ENCODE measurements around the gene NFKBIA. TPM values are rescaled to one million over a fixed set of nuclear protein-coding genes. Genes with fewer than 3 reads are reported as not detected.
A peak's percentile ranks its signal among the peaks of the same experiment; 100 is the strongest.
"Not testable (repeated sequence)": the region's sequence is repeated elsewhere in the genome, so short reads cannot be mapped to it uniquely, and the experiment has no call there.

NFKBIA gene
- total and polyA plus RNA-seq, 2 donors (not counting 1 experiment from before 2014, with no cell fraction given), result 17.7 to 67.9 TPM

GRCh38 chr14:35355981-35356841 lies 48.3 kb downstream of the NFKBIA start:
- TF ChIP-seq EZH2 (IDR thresholded peaks at IDR 0.05; ENCODE audit: low read length, missing control alignments), result no peak
- Histone ChIP-seq H2AFZ (ENCODE audit: low read length) (no peak overlapping the region), H3K4me1 (ENCODE audit: control insufficient read depth, extremely low read depth, insufficient read depth, low read length) (no peaks in the 10 kb centered on the region), H3K27me3 (ENCODE audit: control insufficient read depth, insufficient read depth, low read length) (no peaks in the 10 kb centered on the region), H3K9ac (ENCODE audit: insufficient read depth, low read length) (no peak overlapping the region), H3K27ac (ENCODE audit: insufficient read depth, low read length) (no peak overlapping the region), H3K79me2 (ENCODE audit: control insufficient read depth, insufficient read depth, low read length) (no peaks in the 10 kb centered on the region), H3K4me2 (ENCODE audit: extremely low read depth, insufficient read depth, low read length) (no peak overlapping the region), H3K9me3 (ENCODE audit: control insufficient read depth, insufficient read depth, low read depth, low read length) (no peaks in the 10 kb centered on the region), H4K20me1 (ENCODE audit: control insufficient read depth, extremely low read depth, insufficient read depth, low read length) (no peaks in the 10 kb centered on the region), H3K36me3 (ENCODE audit: control insufficient read depth, insufficient read depth, low read length) (no peaks in the 10 kb centered on the region), H3K4me3 (replicated peaks in 1 of 4; ENCODE audit: control extremely low read depth in 1 of 4, insufficient read depth in 1 of 4, low read depth in 3 of 4, low read length in 4 of 4) (no peak overlapping the region)
- peak in 1 of 2 donors; percentile 81 for DNase-seq (ENCODE audit: low read depth in 2 of 2)

GRCh38 chr14:35355235-35355634 lies 49.3 kb downstream of the NFKBIA start:
- not testable (repeated sequence) for H3K27me3 ChIP-seq (ENCODE audit: control insufficient read depth, insufficient read depth, low read length); H3K4me1 ChIP-seq (ENCODE audit: control insufficient read depth, extremely low read depth, insufficient read depth, low read length); H4K20me1 ChIP-seq (ENCODE audit: control insufficient read depth, extremely low read depth, insufficient read depth, low read length); H3K4me3 ChIP-seq (replicated peaks in 1 of 4; ENCODE audit: control extremely low read depth in 1 of 4, insufficient read depth in 1 of 4, low read depth in 3 of 4, low read length in 4 of 4); H3K9me3 ChIP-seq (ENCODE audit: control insufficient read depth, insufficient read depth, low read depth, low read length); H3K36me3 ChIP-seq (ENCODE audit: control insufficient read depth, insufficient read depth, low read length); H3K27ac ChIP-seq (ENCODE audit: insufficient read depth, low read length); DNase-seq (ENCODE audit: low read depth in 2 of 2); H2AFZ ChIP-seq (ENCODE audit: low read length); H3K9ac ChIP-seq (ENCODE audit: insufficient read depth, low read length); H3K4me2 ChIP-seq (ENCODE audit: extremely low read depth, insufficient read depth, low read length); H3K79me2 ChIP-seq (ENCODE audit: control insufficient read depth, insufficient read depth, low read length)

- DNase-seq (ENCODE audit: low read depth in 2 of 2), result no peak
- TF ChIP-seq CTCF (conservative IDR thresholded peaks at IDR 0.05 in 1 of 2, IDR thresholded peaks at IDR 0.05 in 1 of 2; ENCODE audit: low read depth in 1 of 2, low read length in 2 of 2), result no peak
- no peak for TF ChIP-seq EZH2 (IDR thresholded peaks at IDR 0.05; ENCODE audit: low read length, missing control alignments)
- H4K20me1 ChIP-seq (ENCODE audit: control insufficient read depth, extremely low read depth, insufficient read depth, low read length), result no peaks in the 10 kb centered on the region
- H3K4me2 ChIP-seq (ENCODE audit: extremely low read depth, insufficient read depth, low read length), result no peak overlapping the region
- H3K27me3 ChIP-seq (ENCODE audit: control insufficient read depth, insufficient read depth, low read length), result no peaks in the 10 kb centered on the region
- no peaks in the 10 kb centered on the region for H3K36me3 ChIP-seq (ENCODE audit: control insufficient read depth, insufficient read depth, low read length)
- H2AFZ ChIP-seq (ENCODE audit: low read length), result no peak overlapping the region
- no peaks in the 10 kb centered on the region for H3K4me1 ChIP-seq (ENCODE audit: control insufficient read depth, extremely low read depth, insufficient read depth, low read length)
- no peaks in the 10 kb centered on the region for H3K79me2 ChIP-seq (ENCODE audit: control insufficient read depth, insufficient read depth, low read length)
- no peak overlapping the region for H3K4me3 ChIP-seq (replicated peaks in 1 of 4; ENCODE audit: control extremely low read depth in 1 of 4, insufficient read depth in 1 of 4, low read depth in 3 of 4, low read length in 4 of 4)
- H3K27ac ChIP-seq (ENCODE audit: insufficient read depth, low read length), result no peak overlapping the region
- no peaks in the 10 kb centered on the region for H3K9me3 ChIP-seq (ENCODE audit: control insufficient read depth, insufficient read depth, low read depth, low read length)
- no peak overlapping the region for H3K9ac ChIP-seq (ENCODE audit: insufficient read depth, low read length)
Measured at GRCh38 chr14:35353409-35354172, 51.0 kb downstream of the NFKBIA start.

All from fibroblast of lung (primary cell).